ENCODE results near the gene BRD3OS. TPM values are rescaled to one million over a fixed set of nuclear protein-coding genes. Genes with fewer than 3 reads are reported as not detected.

The BRD3OS gene
- total RNA-seq, 4 donors from 2014 or later = 0.76 to 9.3 (median 5.8) TPM

- peaks cover 11 to 33% (median 33%) of the 10 kb centered on the region in 3 donors for H3K27me3 ChIP-seq
- in situ Hi-C loops (cut with MboI; ENCODE audit: low sequenced_read_pairs in 4 of 4) = loop anchor here in 3 of 4 donors (10.0 kb wide), 1 partner anchor 197 kb away; no protein-coding TSS in a partner anchor
- peaks cover 9 to 20% of the 10 kb centered on the region in 2 donors for H3K4me1 ChIP-seq
- intact Hi-C loops (cut with DNase I; ENCODE audit: low total_unique reads) = loop anchor here (1.0 to 10.0 kb wide), 2 partner anchors 31 to 103 kb away; no protein-coding TSS in a partner anchor
- no peak for DNase-seq
- H3K9me3 ChIP-seq = no peaks in the 10 kb centered on the region
- ATAC-seq = peak in 1 of 2 donors; percentile 23
- TF ChIP-seq CTCF (IDR thresholded peaks at IDR 0.05 in 4 of 5, conservative IDR thresholded peaks at IDR 0.05 in 1 of 5) (no peak), POLR2A (IDR thresholded peaks at IDR 0.05) (no peak)
- peak within 1 kb of the TSS; percentile 74 to 83 (median 77) for H3K27ac ChIP-seq
- H3K4me3 ChIP-seq = peak within 1 kb of the TSS; percentile 64 to 80 (median 72)
- no peaks in the 10 kb centered on the region for H3K36me3 ChIP-seq
Observed at GRCh38 chr9:133991964-133992779, 33.1 kb upstream of the BRD3OS start, which contains the start of gene VAV2. TSS of gene VAV2 (minus strand) at chr9:133992324. CDS start at chr9:133992278, 46 bp downstream.

DNA sequence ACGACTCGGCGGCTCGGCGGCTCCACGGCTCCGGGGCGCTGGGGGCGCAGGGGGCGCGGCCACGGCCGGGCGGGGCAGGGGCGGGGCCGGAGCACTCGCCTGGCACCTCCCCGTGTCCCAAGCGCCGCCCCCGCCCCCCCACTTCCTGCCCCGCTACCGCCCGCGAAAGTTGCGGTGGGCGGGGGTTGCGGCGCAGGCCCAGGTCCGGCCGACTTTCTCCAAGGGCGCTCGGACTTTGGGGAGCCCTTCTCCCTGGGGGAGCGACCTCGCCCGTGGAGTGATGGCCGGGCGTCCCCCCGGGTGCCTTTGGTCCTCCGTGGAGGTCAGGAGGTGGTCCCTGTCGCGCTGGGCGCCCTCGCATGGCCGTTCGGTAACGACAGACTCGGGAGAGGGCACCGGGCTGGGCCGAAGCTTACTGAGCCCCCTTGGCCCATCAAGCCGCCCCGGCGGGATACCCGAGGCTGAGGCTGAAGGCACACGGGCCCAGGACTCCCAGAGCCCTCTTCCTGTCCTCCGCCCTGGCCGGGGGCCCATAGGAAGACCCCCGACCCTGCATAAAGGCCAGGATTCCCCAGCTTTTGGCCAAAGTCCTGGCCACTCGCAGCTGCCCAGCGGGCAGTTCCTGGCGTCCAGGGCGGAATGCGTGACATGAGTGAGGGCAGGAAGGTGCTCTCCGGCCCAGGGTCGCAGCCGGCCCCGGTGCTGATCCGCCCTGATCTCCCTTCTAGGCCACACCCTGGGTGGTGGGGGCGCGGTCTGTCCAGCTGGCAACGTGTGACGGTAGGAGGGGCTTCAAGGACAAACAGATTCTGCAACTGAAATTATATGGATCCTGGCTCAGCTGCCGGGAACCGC, 32.3 kb upstream of the BRD3OS start:
- H3K4me3 ChIP-seq = peak overlapping the region; percentile 64 to 80 (median 72)
- intact Hi-C loops (cut with DNase I; ENCODE audit: low total_unique reads) = loop anchor here (10.0 kb wide), 1 partner anchor 102 kb away; no protein-coding TSS in a partner anchor
- ATAC-seq (peak; percentile 53 to 57), DNase-seq (peak; percentile 47 to 63)
- H3K27ac ChIP-seq = peak overlapping the region; percentile 74 to 83 (median 77)
- peaks cover 9 to 20% of the 10 kb centered on the region in 2 donors for H3K4me1 ChIP-seq
- no peaks in the 10 kb centered on the region for H3K9me3 ChIP-seq
- no peaks in the 10 kb centered on the region for H3K36me3 ChIP-seq
- TF ChIP-seq POLR2A (IDR thresholded peaks at IDR 0.05) (peak; percentile 14 to 15), CTCF (IDR thresholded peaks at IDR 0.05 in 4 of 5, conservative IDR thresholded peaks at IDR 0.05 in 1 of 5) (peak in 1 of 5 experiments; percentile 21)
- peaks cover 11 to 33% (median 33%) of the 10 kb centered on the region in 3 donors for H3K27me3 ChIP-seq
- in situ Hi-C loops (cut with MboI; ENCODE audit: low sequenced_read_pairs in 4 of 4) = loop anchor here in 3 of 4 donors (10.0 kb wide), 1 partner anchor 198 kb away; no protein-coding TSS in a partner anchor

DNA sequence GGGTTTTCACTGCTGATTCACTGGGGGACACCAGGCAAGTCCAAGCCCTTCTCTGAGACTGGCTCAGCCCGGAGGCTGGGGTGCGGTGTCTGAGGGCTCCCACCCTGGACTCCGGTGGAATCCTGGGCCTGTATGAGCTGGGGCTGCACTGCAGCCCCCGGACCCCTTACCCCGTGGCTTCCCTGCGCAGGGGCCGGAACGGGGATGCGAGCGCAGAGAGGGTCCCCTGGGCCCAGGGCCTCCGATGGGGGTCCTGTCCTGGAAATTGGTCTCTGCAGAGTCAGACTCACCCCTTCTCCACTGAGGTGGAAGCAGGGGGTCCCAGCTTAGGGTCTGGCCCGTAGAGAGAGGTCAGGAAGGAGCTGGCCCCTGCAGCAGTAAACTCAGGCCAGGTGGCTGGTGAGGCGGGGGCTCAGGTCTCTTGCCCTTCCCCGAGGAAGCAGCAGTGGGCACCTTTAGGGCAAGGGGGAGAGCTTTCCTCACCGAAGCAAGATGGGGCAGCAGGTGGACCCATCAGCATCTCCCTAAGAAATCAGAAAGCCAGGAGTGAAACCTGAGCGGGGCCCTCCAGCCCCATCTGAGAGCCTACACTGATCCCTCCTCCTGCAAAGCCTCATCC, 31.5 kb upstream of the BRD3OS start:
- H3K4me1 ChIP-seq = peaks cover 9 to 20% of the 10 kb centered on the region in 2 donors
- intact Hi-C loops (cut with DNase I; ENCODE audit: low total_unique reads) = loop anchor here (1.0 to 10.0 kb wide), 2 partner anchors 101 to 200 kb away; no protein-coding TSS in a partner anchor
- H3K4me3 ChIP-seq = peak overlapping the region; percentile 64 to 80 (median 72)
- no peak for TF ChIP-seq CTCF (IDR thresholded peaks at IDR 0.05 in 4 of 5, conservative IDR thresholded peaks at IDR 0.05 in 1 of 5)
- TF ChIP-seq POLR2A (IDR thresholded peaks at IDR 0.05) = no peak
- in situ Hi-C loops (cut with MboI; ENCODE audit: low sequenced_read_pairs in 4 of 4) = loop anchor here in 3 of 4 donors (10.0 kb wide), 1 partner anchor 199 kb away; no protein-coding TSS in a partner anchor
- H3K36me3 ChIP-seq = no peaks in the 10 kb centered on the region
- peaks cover 11 to 33% (median 33%) of the 10 kb centered on the region in 3 donors for H3K27me3 ChIP-seq
- H3K27ac ChIP-seq = peak overlapping the region; percentile 74 to 83 (median 77)
- ATAC-seq (no peak), DNase-seq (no peak)
- no peaks in the 10 kb centered on the region for H3K9me3 ChIP-seq

Measured in gastrocnemius medialis (tissue), 4 donors.